HG02571 (cell line): ENCODE results near the gene TMEM38A.

Experiments
- ATAC-seq: cut with Tn5 transposase; IDR thresholded peaks from one replicate; pipeline ENCODE4 v1.9.1; 2021; ENCODE audit warnings: mild to moderate bottlenecking, moderate library complexity; ENCODE audit not compliant: unreplicated experiment

TMEM38A gene

GRCh38 chr19:16739546-16739945 lies 78.6 kb downstream of the TMEM38A start:
- ATAC-seq = no peak
